RCC 7860 (cell line): ENCODE results near the gene RAB11FIP4.

Experiments used
- DNase-seq: peaks from one replicate; pipeline ENCODE4 v3.0.0-alpha.2; 2015; ENCODE audit warnings: low spot score
- FAIRE-seq: peaks from 2 replicates; lab custom pipeline; 2012; peaks lifted over from hg19 to GRCh38; lab: Jason Lieb, UNC

Gene RAB11FIP4

GRCh38 chr17:31582151-31582907 lies 190.9 kb downstream of the RAB11FIP4 start:
- FAIRE-seq (no peak), DNase-seq (no peak)

DNA sequence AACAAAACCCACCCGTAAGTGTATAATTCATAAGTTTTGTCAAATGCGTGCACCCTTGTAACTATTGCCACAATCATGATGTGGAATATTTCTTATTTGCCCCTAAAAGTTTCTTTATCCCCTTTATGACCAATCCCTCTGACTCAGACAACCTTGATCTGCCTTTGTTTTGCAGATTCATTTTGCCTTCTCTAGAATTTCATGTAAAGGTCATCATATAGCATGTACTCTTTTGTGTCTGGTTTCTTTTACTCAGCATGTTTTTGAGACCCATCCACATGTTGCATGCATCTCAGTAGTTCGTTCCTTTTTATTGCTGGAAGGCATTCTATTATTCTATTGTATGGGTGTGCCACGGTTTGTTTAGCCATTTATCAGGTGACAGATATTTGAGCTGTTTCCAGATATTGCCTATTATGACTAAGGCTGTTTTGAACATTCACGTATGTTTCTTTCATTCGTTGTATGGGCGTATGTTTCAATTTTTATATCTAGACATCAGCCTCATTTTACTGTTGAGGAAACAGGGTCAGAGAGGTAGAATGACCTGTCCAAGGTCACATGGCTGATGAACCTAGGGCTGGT lies 192.4 kb downstream of the RAB11FIP4 start:
- no peak for FAIRE-seq
- no peak for DNase-seq

DNA sequence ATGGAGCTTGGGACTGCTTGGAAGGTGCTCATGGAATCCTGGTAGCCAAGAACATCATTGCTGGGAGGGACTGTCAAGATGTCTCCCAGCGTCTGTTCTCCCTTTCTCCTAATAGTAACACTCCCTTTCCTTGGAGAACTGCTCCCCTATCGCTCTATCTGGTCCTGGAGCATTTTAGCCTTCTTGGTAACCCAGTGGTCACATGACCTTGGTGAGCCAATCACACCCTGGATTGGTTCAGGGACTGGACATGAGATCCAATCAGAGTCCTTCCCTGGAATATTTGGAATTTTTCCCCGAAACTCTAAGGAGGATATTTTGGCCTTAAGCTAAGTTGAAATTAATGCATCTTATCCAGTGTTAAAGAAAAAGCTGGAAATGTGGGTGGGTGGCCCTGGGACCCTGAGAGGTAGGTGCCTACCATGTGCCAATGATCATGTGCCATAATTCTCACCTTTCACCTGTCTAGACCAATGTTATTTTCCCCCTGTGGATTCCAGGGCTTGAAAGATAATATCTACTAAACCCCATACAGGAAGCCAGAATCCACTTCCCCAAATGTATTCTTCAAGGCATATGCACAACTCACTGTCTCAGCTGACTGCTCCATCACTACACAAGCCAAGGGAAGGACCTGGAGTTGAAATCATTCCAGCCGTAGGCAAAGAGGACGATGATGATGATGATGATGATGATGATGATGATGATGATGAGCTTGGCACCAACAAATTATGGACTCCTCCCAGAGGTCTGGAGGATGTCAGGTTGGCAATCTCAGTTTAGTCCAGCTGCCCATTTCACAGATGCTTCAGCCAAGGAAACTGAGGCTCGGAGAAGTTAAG lies 193.2 kb downstream of the RAB11FIP4 start:
- DNase-seq = no peak
- no peak for FAIRE-seq

GRCh38 chr17:31585280-31585630 lies 193.8 kb downstream of the RAB11FIP4 start:
- DNase-seq (no peak), FAIRE-seq (no peak)

DNA sequence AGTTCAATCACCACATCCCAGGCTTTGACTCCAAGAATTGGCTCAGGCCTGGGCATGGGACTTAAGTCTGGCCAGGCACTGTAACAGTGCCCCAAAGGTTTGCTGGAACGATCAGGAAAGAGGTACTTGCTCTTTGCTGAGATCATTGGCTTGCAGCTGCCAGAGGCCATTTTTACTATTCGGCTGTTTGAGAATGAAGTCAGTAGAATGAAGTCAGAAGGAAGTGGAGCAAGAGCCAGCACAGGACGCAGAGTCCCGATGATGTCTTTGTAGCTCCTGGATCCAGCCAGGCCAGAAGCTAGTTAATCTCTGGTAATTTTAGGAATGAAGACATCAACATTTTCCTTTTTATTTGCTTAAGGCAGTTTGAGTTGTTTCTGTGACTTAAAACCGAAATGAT lies 195.5 kb downstream of the RAB11FIP4 start:
- DNase-seq = no peak
- no peak for FAIRE-seq

GRCh38 chr17:31587462-31587861 lies 196.0 kb downstream of the RAB11FIP4 start:
- no peak for FAIRE-seq
- no peak for DNase-seq
